IPS-NIHi11 (cell line): Measurements from ENCODE around the gene IZUMO4.
A peak's percentile ranks its signal among the peaks of the same experiment; 100 is the strongest.

Experiments used
- DNase-seq: peaks from one replicate; pipeline ENCODE4 v3.0.0; 2012; ENCODE audit warnings: mixed read lengths, low spot score

Gene IZUMO4

DNA sequence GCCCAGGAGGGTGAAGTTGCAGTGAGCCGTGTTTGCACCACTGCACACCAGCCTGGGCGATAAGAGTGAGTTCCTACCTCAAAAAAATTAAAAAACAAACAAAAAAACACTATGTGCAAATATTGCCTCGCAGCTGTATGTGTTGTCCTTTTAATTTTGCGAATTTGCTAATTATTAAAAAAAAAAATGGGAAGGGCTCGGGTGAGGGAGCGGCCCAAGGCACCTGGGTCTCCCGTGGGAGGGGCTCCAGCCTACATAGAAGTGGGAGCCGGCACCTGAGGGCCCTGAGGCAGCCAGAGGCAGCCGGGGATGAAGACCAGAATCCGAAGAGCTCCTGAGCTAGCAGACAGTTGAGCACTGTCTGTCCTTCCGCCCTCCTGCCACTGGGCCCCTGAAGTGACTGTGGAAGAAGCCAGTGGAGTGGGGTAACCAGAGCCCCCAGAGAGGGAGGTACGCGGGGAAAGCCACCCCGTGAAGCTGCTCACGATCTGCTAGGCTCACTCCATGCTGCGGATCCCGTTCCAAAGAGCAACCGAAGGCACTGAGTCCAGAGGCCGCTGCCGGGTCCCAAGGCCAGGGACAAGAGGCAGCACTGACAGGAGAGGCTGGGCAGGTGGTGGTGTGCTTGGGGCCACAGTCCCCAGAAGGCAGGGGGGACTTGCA lies 6.5 kb downstream of the IZUMO4 start:
- no peak for DNase-seq

- no peak for DNase-seq
These were observed 11.7 kb downstream of the IZUMO4 start for GRCh38 chr19:2108251-2109016.

- no peak for DNase-seq
These were observed 12.5 kb downstream of the IZUMO4 start for GRCh38 chr19:2109046-2109864.

DNA sequence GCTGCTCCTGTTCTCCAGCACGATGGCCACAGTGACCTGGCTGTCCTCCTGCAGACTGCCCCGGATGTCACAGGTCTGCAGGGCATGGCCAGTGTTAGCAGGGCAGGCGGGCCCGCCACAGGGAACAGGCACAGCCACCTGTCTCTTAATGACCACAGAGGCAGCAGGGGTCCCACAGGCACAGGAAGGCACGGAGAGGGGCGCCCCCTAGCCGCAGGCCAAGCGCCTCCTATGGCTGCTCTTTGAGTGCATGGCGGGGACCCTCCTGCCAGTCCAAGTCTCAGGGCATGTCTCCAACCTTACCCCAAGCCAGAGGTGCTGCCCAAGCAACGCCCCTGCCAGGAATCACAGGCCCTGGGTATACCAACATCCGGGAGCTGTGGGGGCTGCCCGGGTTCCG lies 14.1 kb downstream of the IZUMO4 start:
- peak; percentile 77 for DNase-seq

GRCh38 chr19:2111425-2111824 lies 14.7 kb downstream of the IZUMO4 start:
- no peak for DNase-seq

GRCh38 chr19:2111886-2112285 lies 15.2 kb downstream of the IZUMO4 start:
- no peak for DNase-seq

DNA sequence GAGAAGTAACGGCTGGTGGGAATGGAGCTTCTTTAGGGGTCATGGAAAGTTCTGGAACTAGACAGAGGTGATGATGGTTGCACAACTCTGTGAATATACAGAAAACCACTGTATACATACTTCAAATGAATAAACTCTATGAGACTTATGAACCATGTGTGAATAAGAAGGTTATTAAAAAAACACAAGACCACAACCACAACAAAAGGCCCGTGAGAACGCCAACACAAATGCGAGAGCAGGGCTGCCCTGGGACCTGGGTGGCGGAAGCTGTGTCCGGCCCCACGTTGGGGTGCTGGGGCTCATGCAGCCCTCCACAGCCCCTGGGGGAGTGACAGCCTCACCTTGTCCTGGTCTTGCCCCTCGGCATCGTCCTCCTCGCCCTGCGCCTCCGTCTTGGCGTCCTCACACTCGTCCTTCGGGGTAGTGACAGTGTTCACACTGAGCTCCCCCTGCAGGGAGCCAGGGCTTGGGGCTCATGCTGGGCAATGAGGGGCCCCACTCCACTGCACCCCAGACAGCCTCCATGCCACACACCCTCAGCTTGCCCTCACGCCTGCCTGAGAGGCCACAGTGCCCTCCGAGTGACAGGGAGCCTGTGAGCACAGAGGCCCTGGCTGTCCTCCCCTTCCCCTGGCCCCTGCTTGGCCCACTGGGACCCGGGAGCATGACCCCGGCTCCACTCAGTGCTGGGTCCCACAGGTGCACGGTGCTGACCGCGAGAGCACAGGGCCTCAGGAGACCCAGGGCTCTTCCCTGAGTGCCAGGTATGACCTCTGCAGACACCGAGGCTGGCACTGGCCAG lies 16.0 kb downstream of the IZUMO4 start:
- no peak for DNase-seq

- DNase-seq, result no peak
These were observed 16.9 kb downstream of the IZUMO4 start for GRCh38 chr19:2113439-2114211.

GRCh38 chr19:2114218-2114617 lies 17.5 kb downstream of the IZUMO4 start:
- no peak for DNase-seq

- no peak for DNase-seq
These were observed 18.1 kb downstream of the IZUMO4 start for GRCh38 chr19:2114821-2115220.

- DNase-seq, result no peak
These were observed 18.6 kb downstream of the IZUMO4 start for GRCh38 chr19:2115324-2115723.

GRCh38 chr19:2115911-2116426 lies 19.3 kb downstream of the IZUMO4 start:
- DNase-seq, result no peak

GRCh38 chr19:2116507-2116906 lies 19.8 kb downstream of the IZUMO4 start:
- no peak for DNase-seq

DNA sequence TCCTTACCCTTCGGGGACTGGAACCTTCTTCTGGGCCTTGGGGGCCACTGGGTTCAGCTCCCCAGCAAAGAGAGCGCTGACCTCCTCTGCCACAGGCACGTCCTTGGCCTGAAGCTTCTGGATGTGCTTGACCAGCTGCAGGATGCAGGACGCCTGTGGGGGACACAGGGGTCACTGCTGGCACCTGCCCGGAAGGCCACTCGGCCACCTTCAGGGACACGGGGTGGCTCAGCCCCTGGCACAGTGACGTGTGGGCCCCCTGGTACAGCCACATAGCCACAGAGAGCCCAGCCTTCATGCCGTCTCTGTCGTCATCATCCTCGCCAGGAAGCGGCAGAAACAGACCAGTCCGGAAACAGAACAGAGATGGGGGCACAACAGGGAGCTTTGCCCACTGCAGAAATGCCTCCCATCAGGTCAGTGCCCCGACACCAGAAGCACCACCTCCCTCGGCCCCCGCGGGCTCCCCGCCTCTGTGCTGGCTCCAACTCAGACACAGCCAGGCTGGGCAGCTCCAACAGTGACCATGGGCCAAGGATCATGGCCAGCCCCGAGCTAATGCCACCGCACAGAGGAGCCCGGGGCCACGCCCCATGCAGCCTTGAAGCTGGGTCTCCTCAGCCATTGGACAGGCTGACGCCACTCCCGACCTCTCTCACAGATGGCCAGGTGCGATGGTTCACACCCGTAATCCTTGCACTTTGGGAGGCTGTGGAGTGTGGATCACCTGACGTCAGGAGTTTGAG lies 20.7 kb downstream of the IZUMO4 start:
- no peak for DNase-seq

DNA sequence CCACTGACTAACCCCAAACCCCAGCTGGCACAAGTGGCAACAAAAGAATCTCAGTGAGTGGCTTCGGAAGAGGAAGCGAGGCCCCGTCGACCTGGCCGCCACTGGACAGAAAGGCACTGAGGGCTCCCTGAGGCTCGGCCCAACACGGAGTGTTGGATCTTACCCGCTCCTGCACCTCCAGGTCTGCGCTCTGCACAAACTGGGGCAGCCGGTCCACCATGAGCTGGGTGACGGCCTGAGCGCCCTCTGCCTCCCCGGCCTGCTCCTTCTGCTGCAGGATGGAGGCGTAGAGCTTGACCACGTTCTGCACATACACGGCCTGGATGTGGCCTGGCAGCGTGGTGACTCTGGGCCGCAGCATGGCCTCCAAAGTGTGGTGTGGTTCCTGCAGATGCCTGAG lies 21.7 kb downstream of the IZUMO4 start:
- DNase-seq, result no peak

- DNase-seq, result no peak
These were observed 23.4 kb downstream of the IZUMO4 start for GRCh38 chr19:2119921-2120785.

GRCh38 chr19:2120821-2121220 lies 24.1 kb downstream of the IZUMO4 start:
- no peak for DNase-seq

DNA sequence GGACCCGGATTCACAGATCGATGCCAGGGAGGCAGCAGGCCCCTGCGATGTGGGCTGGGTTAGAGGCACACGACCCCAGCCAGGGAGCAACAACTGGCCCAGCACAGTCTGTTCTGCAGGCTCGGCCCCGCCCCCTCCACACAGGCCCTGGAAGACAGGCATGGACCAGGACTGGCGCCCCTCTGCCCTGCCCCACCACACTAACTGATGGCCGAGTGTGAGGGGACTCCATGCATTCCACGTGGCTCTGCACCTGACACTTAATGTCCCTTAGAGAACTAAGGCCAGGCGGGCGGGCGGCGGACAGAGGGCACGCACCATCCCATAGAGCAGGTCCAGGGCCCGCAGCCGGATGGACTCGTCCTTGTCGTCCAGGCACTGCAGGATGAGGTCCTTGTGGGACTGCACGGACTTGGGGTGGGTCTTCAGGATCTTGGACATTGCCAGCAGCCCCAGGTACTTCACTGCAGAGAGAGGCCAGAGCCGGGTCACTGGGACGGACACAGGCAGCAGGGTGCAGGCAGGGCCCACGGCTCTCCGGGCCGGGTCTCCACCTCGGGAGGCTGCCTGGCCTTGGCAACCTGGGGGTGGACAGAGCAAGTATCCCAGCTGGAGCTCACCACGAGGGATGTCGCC lies 24.8 kb downstream of the IZUMO4 start:
- no peak for DNase-seq

- DNase-seq, result no peak
These were observed 25.5 kb downstream of the IZUMO4 start for GRCh38 chr19:2122251-2122650.
